HEK293 (cell line): ENCODE results near the gene DLGAP3.

Experiments used
- CTCF ChIA-PET: fragments of 350-600 bp; formaldehyde crosslinking; extraction: SDS; loops from one replicate; lab custom pipeline; 2021; ENCODE audit warnings: antibody characterized with exemption; lab: Yijun Ruan, JAX
- POLR2A ChIA-PET: fragments of 300-600 bp; formaldehyde crosslinking; extraction: SDS; loops from one replicate; lab custom pipeline; 2020; ENCODE audit warnings: antibody characterized with exemption, inconsistent platforms; lab: Yijun Ruan, JAX
- H3K27ac ChIP-seq: fragments of 200-500 bp; sonication (Bioruptor generic); 2 replicates; pipeline ENCODE4 v1.5.1; 2014; ENCODE audit warnings: low read depth, low read length, control low read depth, inconsistent platforms; ENCODE audit errors: extremely low read depth
- H3K36me3 ChIP-seq, 2 experiments: fragments of 200-500 bp in 1 of 2; sonication (Bioruptor generic) in 1 of 2; 1 replicate in 1 of 2; 2 replicates in 1 of 2; pipeline ENCODE4 v1.5.1; 2014 to 2017; ENCODE audit warnings: inconsistent platforms in 2 of 2, low read length in 2 of 2; ENCODE audit not compliant: control insufficient read depth in 2 of 2, insufficient read depth in 1 of 2
- H3K4me1 ChIP-seq: fragments of 200-500 bp; sonication (Bioruptor generic); 2 replicates; pipeline ENCODE4 v1.5.1; 2014; ENCODE audit warnings: mild to moderate bottlenecking, low read length, inconsistent platforms; ENCODE audit not compliant: control insufficient read depth, insufficient read depth
- H3K4me3 ChIP-seq: 2 replicates; pipeline ENCODE4 v1.5.1; 2011; ENCODE audit warnings: low read depth, mild to moderate bottlenecking, control low read depth, low read length, moderate library complexity
- H3K9me3 ChIP-seq: fragments of 200-500 bp; sonication (Bioruptor generic); 2 replicates; pipeline ENCODE4 v1.5.1; 2014; ENCODE audit warnings: low read depth, low read length, inconsistent platforms; ENCODE audit not compliant: control insufficient read depth, insufficient read depth
- EGR2 ChIP-seq: fragments of 450-650 bp; formaldehyde crosslinking; IDR thresholded peaks from 2 replicates; pipeline ENCODE4 v1.5.1; 2016; ENCODE audit warnings: low read depth, missing biosample characterization, missing genetic modification characterization
- PRDM1 ChIP-seq: fragments of 450-650 bp; formaldehyde crosslinking; IDR thresholded peaks from 2 replicates; pipeline ENCODE4; 2016; ENCODE audit warnings: missing biosample characterization, missing genetic modification characterization
- REPIN1 ChIP-seq: fragments of 450-650 bp; formaldehyde crosslinking; IDR thresholded peaks from 2 replicates; pipeline ENCODE4 v1.5.1; 2017; ENCODE audit warnings: missing biosample characterization, missing genetic modification characterization, low read depth
- SCRT2 ChIP-seq: fragments of 450-650 bp; formaldehyde crosslinking; IDR thresholded peaks from 2 replicates; pipeline ENCODE4 v1.5.1; 2016; ENCODE audit warnings: missing biosample characterization, missing genetic modification characterization
- SP2 ChIP-seq: fragments of 450-650 bp; formaldehyde crosslinking; IDR thresholded peaks from 2 replicates; pipeline ENCODE4 v1.5.1; 2016; ENCODE audit warnings: missing biosample characterization, missing genetic modification characterization
- ZNF16 ChIP-seq: fragments of 450-650 bp; formaldehyde crosslinking; IDR thresholded peaks from 2 replicates; pipeline ENCODE4 v1.5.1; 2016; ENCODE audit warnings: low read depth, missing biosample characterization, missing genetic modification characterization
- ZNF174 ChIP-seq: fragments of 450-650 bp; formaldehyde crosslinking; IDR thresholded peaks from 2 replicates; pipeline ENCODE4 v1.5.0; 2017; ENCODE audit warnings: missing biosample characterization, mild to moderate bottlenecking, missing genetic modification characterization
- ZNF2 ChIP-seq: fragments of 450-650 bp; formaldehyde crosslinking; IDR thresholded peaks from 2 replicates; pipeline ENCODE4 v1.5.1; 2016; ENCODE audit warnings: missing biosample characterization, missing genetic modification characterization
- ZNF202 ChIP-seq: fragments of 450-650 bp; formaldehyde crosslinking; IDR thresholded peaks from 2 replicates; pipeline ENCODE4 v1.5.1; 2016; ENCODE audit warnings: missing biosample characterization, missing genetic modification characterization, borderline replicate concordance
- ZNF24 ChIP-seq: fragments of 450-650 bp; formaldehyde crosslinking; IDR thresholded peaks from 2 replicates; pipeline ENCODE4 v1.5.1; 2016; ENCODE audit warnings: missing biosample characterization, missing genetic modification characterization
- ZNF324 ChIP-seq: fragments of 450-650 bp; formaldehyde crosslinking; IDR thresholded peaks from 2 replicates; pipeline ENCODE4 v1.5.1; 2016; ENCODE audit warnings: missing biosample characterization, missing genetic modification characterization
- ZNF37A ChIP-seq: fragments of 450-650 bp; IDR thresholded peaks from 2 replicates; pipeline ENCODE4 v1.5.1; 2018; ENCODE audit warnings: missing biosample characterization, missing genetic modification characterization
- ZNF629 ChIP-seq: fragments of 450-650 bp; formaldehyde crosslinking; IDR thresholded peaks from 2 replicates; pipeline ENCODE4 v1.5.1; 2017; ENCODE audit warnings: missing biosample characterization, missing genetic modification characterization
- ZNF660 ChIP-seq: fragments of 450-650 bp; IDR thresholded peaks from 2 replicates; pipeline ENCODE4 v1.5.1; 2018; ENCODE audit warnings: missing biosample characterization, mild to moderate bottlenecking, missing genetic modification characterization
- ZNF670 ChIP-seq: fragments of 450-650 bp; formaldehyde crosslinking; IDR thresholded peaks from 2 replicates; pipeline ENCODE4 v1.5.1; 2016; ENCODE audit warnings: missing biosample characterization, missing genetic modification characterization, low read depth
- TF ChIP-seq, protein P1 (sequence below): fragments of 450-650 bp; formaldehyde crosslinking; IDR thresholded peaks from 2 replicates; pipeline ENCODE4 v1.5.1; 2017; ENCODE audit warnings: missing biosample characterization, mild to moderate bottlenecking, missing genetic modification characterization, moderate library complexity
- TF ChIP-seq, protein P2 (sequence below): fragments of 450-650 bp; IDR thresholded peaks from 2 replicates; pipeline ENCODE4 v1.5.1; 2018; ENCODE audit warnings: missing biosample characterization, mild to moderate bottlenecking, missing genetic modification characterization
- TF ChIP-seq, protein P3 (sequence below): fragments of 450-650 bp; formaldehyde crosslinking; IDR thresholded peaks from 2 replicates; pipeline ENCODE4 v1.5.1; 2017; ENCODE audit warnings: missing biosample characterization, missing genetic modification characterization
- TF ChIP-seq, protein P4 (sequence below): fragments of 450-650 bp; formaldehyde crosslinking; IDR thresholded peaks from 2 replicates; pipeline ENCODE4 v1.5.1; 2016; ENCODE audit warnings: missing biosample characterization, missing genetic modification characterization
- TF ChIP-seq, protein P5 (sequence below): fragments of 450-650 bp; formaldehyde crosslinking; IDR thresholded peaks from 2 replicates; pipeline ENCODE4 v1.5.1; 2016; ENCODE audit warnings: missing biosample characterization, missing genetic modification characterization, low read depth

Gene DLGAP3

DNA sequence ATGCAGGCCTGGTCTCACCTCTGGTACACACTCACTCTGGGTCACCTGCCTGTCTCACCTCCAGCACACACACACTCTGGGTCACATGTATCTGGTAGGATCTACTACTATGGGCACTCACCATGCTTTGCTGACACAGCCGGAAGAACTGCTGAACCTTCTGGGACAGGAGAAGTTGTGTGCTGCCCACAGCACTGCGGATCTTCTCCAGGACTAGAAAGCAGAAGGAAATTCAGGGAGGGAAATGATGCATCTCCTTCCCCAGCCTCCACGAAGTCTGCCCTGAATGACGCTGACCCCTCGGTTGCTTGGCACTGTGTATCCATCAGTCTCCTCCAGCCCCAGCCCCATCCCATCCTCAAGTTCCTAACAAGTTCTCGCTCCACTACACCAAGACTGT lies 62.0 kb downstream of the DLGAP3 start:
- Histone ChIP-seq H3K4me1 (no peaks in the 10 kb centered on the region), H3K27ac (no peak overlapping the region), H3K9me3 (no peaks in the 10 kb centered on the region), H3K4me3 (no peak overlapping the region), H3K36me3 (no peaks in the 10 kb centered on the region)
- ChIA-PET CTCF (interaction anchor here (0.6 to 7.6 kb wide), 12 partner anchors 10 to 1619 kb away, joined by 3 to 66 read pairs (median 4); no protein-coding TSS in a partner anchor), POLR2A (no interaction called here)
- TF ChIP-seq ZNF202 (tag by site-specific recombination) = no peak
- TF ChIP-seq, protein P1, sequence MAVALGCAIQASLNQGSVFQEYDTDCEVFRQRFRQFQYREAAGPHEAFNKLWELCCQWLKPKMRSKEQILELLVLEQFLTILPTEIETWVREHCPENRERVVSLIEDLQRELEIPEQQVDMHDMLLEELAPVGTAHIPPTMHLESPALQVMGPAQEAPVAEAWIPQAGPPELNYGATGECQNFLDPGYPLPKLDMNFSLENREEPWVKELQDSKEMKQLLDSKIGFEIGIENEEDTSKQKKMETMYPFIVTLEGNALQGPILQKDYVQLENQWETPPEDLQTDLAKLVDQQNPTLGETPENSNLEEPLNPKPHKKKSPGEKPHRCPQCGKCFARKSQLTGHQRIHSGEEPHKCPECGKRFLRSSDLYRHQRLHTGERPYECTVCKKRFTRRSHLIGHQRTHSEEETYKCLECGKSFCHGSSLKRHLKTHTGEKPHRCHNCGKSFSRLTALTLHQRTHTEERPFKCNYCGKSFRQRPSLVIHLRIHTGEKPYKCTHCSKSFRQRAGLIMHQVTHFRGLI = no peak
- TF ChIP-seq, protein P2, sequence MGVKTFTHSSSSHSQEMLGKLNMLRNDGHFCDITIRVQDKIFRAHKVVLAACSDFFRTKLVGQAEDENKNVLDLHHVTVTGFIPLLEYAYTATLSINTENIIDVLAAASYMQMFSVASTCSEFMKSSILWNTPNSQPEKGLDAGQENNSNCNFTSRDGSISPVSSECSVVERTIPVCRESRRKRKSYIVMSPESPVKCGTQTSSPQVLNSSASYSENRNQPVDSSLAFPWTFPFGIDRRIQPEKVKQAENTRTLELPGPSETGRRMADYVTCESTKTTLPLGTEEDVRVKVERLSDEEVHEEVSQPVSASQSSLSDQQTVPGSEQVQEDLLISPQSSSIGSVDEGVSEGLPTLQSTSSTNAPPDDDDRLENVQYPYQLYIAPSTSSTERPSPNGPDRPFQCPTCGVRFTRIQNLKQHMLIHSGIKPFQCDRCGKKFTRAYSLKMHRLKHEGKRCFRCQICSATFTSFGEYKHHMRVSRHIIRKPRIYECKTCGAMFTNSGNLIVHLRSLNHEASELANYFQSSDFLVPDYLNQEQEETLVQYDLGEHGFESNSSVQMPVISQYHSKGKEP (tag by site-specific recombination) = no peak
- TF ChIP-seq ZNF629 = no peak
- no peak for TF ChIP-seq EGR2
- no peak for TF ChIP-seq ZNF2 (tag by site-specific recombination)
- no peak for TF ChIP-seq REPIN1 (tag by site-specific recombination)
- no peak for TF ChIP-seq PRDM1 (tag by site-specific recombination)
- TF ChIP-seq, protein P3, sequence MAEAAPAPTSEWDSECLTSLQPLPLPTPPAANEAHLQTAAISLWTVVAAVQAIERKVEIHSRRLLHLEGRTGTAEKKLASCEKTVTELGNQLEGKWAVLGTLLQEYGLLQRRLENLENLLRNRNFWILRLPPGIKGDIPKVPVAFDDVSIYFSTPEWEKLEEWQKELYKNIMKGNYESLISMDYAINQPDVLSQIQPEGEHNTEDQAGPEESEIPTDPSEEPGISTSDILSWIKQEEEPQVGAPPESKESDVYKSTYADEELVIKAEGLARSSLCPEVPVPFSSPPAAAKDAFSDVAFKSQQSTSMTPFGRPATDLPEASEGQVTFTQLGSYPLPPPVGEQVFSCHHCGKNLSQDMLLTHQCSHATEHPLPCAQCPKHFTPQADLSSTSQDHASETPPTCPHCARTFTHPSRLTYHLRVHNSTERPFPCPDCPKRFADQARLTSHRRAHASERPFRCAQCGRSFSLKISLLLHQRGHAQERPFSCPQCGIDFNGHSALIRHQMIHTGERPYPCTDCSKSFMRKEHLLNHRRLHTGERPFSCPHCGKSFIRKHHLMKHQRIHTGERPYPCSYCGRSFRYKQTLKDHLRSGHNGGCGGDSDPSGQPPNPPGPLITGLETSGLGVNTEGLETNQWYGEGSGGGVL = no peak
- no peak for TF ChIP-seq ZNF24 (tag by site-specific recombination)
- no peak for TF ChIP-seq SP2 (tag by site-specific recombination)

DNA sequence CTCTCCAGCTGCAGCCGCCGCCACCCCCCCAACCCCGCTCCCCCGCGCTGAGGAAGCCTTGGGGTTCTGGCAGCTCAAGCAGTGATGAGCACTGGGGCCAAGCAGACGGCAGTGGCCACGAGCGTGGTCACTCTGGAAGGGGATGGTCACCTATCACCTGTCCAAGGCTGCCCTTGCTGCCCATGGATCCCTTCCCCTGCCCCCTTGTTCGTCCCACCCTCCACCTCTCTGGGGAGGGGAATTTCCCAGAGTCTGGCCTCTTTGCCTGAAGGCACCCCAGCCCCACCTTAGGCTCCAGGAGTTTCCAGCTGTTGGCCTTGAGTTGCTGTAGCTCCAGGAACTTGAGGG lies 62.7 kb downstream of the DLGAP3 start:
- ChIA-PET CTCF (interaction anchor here (0.5 to 7.6 kb wide), 25 partner anchors 8 to 1620 kb away, joined by 3 to 66 read pairs (median 4); partner anchors contain the start of gene TMEM35B), POLR2A (interaction anchor here (1.2 to 1.4 kb wide), 2 partner anchors 8 to 13 kb away, joined by 3 read pairs; no protein-coding TSS in a partner anchor)
- H3K4me1 ChIP-seq = no peaks in the 10 kb centered on the region
- H3K4me3 ChIP-seq = no peak overlapping the region
- H3K36me3 ChIP-seq = no peaks in the 10 kb centered on the region
- H3K27ac ChIP-seq = no peak overlapping the region
- TF ChIP-seq SCRT2 (no peak), ZNF174 (tag by site-specific recombination) (no peak), ZNF670 (tag by site-specific recombination) (no peak), ZNF660 (tag by site-specific recombination) (no peak), ZNF37A (tag by site-specific recombination) (no peak), ZNF324 (tag by site-specific recombination) (no peak), ZNF16 (tag by site-specific recombination) (no peak)
- TF ChIP-seq, protein P4, sequence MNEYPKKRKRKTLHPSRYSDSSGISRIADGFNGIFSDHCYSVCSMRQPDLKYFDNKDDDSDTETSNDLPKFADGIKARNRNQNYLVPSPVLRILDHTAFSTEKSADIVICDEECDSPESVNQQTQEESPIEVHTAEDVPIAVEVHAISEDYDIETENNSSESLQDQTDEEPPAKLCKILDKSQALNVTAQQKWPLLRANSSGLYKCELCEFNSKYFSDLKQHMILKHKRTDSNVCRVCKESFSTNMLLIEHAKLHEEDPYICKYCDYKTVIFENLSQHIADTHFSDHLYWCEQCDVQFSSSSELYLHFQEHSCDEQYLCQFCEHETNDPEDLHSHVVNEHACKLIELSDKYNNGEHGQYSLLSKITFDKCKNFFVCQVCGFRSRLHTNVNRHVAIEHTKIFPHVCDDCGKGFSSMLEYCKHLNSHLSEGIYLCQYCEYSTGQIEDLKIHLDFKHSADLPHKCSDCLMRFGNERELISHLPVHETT (tag by site-specific recombination) = no peak
- TF ChIP-seq, protein P5, sequence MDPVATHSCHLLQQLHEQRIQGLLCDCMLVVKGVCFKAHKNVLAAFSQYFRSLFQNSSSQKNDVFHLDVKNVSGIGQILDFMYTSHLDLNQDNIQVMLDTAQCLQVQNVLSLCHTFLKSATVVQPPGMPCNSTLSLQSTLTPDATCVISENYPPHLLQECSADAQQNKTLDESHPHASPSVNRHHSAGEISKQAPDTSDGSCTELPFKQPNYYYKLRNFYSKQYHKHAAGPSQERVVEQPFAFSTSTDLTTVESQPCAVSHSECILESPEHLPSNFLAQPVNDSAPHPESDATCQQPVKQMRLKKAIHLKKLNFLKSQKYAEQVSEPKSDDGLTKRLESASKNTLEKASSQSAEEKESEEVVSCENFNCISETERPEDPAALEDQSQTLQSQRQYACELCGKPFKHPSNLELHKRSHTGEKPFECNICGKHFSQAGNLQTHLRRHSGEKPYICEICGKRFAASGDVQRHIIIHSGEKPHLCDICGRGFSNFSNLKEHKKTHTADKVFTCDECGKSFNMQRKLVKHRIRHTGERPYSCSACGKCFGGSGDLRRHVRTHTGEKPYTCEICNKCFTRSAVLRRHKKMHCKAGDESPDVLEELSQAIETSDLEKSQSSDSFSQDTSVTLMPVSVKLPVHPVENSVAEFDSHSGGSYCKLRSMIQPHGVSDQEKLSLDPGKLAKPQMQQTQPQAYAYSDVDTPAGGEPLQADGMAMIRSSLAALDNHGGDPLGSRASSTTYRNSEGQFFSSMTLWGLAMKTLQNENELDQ (tag by site-specific recombination) = no peak
- TF ChIP-seq, protein P2 (tag by site-specific recombination) = no peak
- no peaks in the 10 kb centered on the region for H3K9me3 ChIP-seq
